ENCODE results near the gene XCR1.

XCR1 gene

DNA sequence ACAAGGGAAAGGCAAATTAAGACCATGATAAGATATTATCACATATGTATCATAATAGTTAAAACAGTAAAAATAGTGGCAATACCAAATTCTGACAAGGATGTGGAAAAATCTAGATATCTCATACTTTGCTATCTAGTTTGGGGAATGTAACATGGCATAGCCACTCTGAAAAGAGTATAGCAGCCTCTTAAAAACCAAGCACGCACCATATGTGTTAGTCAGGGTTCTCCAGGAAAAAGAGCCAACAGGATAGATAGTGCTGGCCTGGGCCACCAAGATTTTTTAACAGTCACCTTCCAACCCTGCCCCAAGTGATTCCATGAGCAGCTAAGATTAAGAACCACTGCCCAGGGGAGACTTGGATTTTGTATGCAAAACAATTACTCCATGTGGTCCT lies 48.5 kb upstream of the XCR1 start:
- no peak for TF ChIP-seq ZNF24 (tag by site-specific recombination; IDR thresholded peaks at IDR 0.05)
- no peak for TF ChIP-seq ZBTB48 (tag by site-specific recombination; IDR thresholded peaks at IDR 0.05)
- TF ChIP-seq, protein P1, sequence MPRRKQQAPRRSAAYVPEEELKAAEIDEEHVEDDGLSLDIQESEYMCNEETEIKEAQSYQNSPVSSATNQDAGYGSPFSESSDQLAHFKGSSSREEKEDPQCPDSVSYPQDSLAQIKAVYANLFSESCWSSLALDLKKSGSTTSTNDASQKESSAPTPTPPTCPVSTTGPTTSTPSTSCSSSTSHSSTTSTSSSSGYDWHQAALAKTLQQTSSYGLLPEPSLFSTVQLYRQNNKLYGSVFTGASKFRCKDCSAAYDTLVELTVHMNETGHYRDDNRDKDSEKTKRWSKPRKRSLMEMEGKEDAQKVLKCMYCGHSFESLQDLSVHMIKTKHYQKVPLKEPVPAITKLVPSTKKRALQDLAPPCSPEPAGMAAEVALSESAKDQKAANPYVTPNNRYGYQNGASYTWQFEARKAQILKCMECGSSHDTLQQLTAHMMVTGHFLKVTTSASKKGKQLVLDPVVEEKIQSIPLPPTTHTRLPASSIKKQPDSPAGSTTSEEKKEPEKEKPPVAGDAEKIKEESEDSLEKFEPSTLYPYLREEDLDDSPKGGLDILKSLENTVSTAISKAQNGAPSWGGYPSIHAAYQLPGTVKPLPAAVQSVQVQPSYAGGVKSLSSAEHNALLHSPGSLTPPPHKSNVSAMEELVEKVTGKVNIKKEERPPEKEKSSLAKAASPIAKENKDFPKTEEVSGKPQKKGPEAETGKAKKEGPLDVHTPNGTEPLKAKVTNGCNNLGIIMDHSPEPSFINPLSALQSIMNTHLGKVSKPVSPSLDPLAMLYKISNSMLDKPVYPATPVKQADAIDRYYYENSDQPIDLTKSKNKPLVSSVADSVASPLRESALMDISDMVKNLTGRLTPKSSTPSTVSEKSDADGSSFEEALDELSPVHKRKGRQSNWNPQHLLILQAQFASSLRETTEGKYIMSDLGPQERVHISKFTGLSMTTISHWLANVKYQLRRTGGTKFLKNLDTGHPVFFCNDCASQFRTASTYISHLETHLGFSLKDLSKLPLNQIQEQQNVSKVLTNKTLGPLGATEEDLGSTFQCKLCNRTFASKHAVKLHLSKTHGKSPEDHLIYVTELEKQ (tag by site-specific recombination; IDR thresholded peaks at IDR 0.05; ENCODE audit: borderline replicate concordance): no peak
- TF ChIP-seq ZNF548 (tag by site-specific recombination; IDR thresholded peaks at IDR 0.05): no peak
- TF ChIP-seq, protein P2, sequence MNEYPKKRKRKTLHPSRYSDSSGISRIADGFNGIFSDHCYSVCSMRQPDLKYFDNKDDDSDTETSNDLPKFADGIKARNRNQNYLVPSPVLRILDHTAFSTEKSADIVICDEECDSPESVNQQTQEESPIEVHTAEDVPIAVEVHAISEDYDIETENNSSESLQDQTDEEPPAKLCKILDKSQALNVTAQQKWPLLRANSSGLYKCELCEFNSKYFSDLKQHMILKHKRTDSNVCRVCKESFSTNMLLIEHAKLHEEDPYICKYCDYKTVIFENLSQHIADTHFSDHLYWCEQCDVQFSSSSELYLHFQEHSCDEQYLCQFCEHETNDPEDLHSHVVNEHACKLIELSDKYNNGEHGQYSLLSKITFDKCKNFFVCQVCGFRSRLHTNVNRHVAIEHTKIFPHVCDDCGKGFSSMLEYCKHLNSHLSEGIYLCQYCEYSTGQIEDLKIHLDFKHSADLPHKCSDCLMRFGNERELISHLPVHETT (tag by site-specific recombination; IDR thresholded peaks at IDR 0.05): no peak
- no peak for TF ChIP-seq ZNF223 (tag by site-specific recombination; IDR thresholded peaks at IDR 0.05)
- TF ChIP-seq ZNF747 (tag by site-specific recombination; IDR thresholded peaks at IDR 0.05): no peak
- Histone ChIP-seq H3K27ac (ENCODE audit: extremely low read depth, low read depth, low read length) (no peak overlapping the region), H3K4me1 (ENCODE audit: control insufficient read depth, insufficient read depth, low read length) (no peaks in the 10 kb centered on the region), H3K4me3 (ENCODE audit: low read depth, low read length) (no peak overlapping the region), H3K9me3 (ENCODE audit: control insufficient read depth, insufficient read depth, low read depth, low read length) (no peaks in the 10 kb centered on the region), H3K36me3 (ENCODE audit: control insufficient read depth in 2 of 2, insufficient read depth in 1 of 2, low read length in 2 of 2) (no peaks in the 10 kb centered on the region)
- ChIA-PET POLR2A (interaction anchor here (0.6 kb wide), 1 partner anchor 116 kb away, joined by 5 read pairs; no protein-coding TSS in a partner anchor), CTCF (interaction anchor here (0.7 to 6.7 kb wide), 3 partner anchors 137 to 481 kb away, joined by 3 to 80 read pairs (median 3); partner anchors contain the start of gene LIMD1)

DNA sequence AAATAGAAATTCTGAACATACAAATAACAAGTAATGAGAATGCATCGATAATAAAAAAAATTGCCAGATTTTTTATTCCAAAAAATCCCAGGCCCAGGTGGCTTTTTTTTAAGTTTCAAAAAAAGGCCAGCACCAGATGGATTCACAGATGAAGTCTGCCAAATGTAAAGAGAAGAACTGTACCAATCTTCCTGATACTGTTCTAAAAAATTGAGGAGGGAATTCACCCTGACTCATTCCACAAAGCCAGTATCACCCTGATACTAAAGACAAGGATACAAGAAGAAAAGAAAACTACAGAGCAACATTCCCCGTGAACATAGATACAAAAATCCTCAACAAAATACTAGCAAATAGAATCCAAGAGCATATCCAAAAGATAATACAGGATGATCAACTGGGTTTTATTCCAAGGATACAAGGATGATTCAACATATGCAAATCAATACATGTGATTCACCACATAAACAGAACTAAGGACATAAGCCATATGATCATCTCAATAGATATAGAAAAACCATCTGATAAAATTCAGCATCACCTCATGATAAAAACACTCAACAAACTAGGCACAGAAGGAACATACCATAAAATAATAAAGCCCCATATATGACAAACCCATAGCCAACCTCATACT lies 44.1 kb upstream of the XCR1 start:
- H3K9me3 ChIP-seq (ENCODE audit: control insufficient read depth, insufficient read depth, low read depth, low read length): no peaks in the 10 kb centered on the region
- no peaks in the 10 kb centered on the region for H3K36me3 ChIP-seq (ENCODE audit: control insufficient read depth in 2 of 2, insufficient read depth in 1 of 2, low read length in 2 of 2)
- no peak overlapping the region for H3K27ac ChIP-seq (ENCODE audit: extremely low read depth, low read depth, low read length)
- ChIA-PET POLR2A (no interaction called here), CTCF (interaction anchor here (0.6 kb wide), 1 partner anchor 118 kb away, joined by 3 read pairs; no protein-coding TSS in a partner anchor)
- H3K4me3 ChIP-seq (ENCODE audit: low read depth, low read length): no peak overlapping the region
- no peaks in the 10 kb centered on the region for H3K4me1 ChIP-seq (ENCODE audit: control insufficient read depth, insufficient read depth, low read length)
- no peak for TF ChIP-seq GLI4 (tag by site-specific recombination; IDR thresholded peaks at IDR 0.05)
- TF ChIP-seq, protein P3, sequence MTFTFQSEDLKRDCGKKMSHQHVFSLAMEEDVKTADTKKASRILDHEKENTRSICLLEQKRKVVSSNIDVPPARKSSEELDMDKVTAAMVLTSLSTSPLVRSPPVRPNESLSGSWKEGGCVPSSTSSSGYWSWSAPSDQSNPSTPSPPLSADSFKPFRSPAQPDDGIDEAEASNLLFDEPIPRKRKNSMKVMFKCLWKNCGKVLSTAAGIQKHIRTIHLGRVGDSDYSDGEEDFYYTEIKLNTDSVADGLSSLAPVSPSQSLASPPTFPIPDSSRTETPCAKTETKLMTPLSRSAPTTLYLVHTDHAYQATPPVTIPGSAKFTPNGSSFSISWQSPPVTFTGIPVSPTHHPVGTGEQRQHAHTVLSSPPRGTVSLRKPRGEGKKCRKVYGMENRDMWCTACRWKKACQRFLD (tag by site-specific recombination; IDR thresholded peaks at IDR 0.05): no peak
- TF ChIP-seq, protein P4, sequence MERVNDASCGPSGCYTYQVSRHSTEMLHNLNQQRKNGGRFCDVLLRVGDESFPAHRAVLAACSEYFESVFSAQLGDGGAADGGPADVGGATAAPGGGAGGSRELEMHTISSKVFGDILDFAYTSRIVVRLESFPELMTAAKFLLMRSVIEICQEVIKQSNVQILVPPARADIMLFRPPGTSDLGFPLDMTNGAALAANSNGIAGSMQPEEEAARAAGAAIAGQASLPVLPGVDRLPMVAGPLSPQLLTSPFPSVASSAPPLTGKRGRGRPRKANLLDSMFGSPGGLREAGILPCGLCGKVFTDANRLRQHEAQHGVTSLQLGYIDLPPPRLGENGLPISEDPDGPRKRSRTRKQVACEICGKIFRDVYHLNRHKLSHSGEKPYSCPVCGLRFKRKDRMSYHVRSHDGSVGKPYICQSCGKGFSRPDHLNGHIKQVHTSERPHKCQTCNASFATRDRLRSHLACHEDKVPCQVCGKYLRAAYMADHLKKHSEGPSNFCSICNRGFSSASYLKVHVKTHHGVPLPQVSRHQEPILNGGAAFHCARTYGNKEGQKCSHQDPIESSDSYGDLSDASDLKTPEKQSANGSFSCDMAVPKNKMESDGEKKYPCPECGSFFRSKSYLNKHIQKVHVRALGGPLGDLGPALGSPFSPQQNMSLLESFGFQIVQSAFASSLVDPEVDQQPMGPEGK (tag by site-specific recombination; IDR thresholded peaks at IDR 0.05): no peak
- no peak for TF ChIP-seq ZFP41 (tag by site-specific recombination; IDR thresholded peaks at IDR 0.05; ENCODE audit: borderline replicate concordance)
- no peak for TF ChIP-seq ZNF624 (tag by site-specific recombination; IDR thresholded peaks at IDR 0.05)
- TF ChIP-seq ZNF658 (tag by site-specific recombination; IDR thresholded peaks at IDR 0.05): no peak
- TF ChIP-seq ZFHX2 (tag by site-specific recombination; conservative IDR thresholded peaks at IDR 0.05): no peak
- no peak for TF ChIP-seq ZNF48 (tag by site-specific recombination; IDR thresholded peaks at IDR 0.05)
- TF ChIP-seq, protein P5, sequence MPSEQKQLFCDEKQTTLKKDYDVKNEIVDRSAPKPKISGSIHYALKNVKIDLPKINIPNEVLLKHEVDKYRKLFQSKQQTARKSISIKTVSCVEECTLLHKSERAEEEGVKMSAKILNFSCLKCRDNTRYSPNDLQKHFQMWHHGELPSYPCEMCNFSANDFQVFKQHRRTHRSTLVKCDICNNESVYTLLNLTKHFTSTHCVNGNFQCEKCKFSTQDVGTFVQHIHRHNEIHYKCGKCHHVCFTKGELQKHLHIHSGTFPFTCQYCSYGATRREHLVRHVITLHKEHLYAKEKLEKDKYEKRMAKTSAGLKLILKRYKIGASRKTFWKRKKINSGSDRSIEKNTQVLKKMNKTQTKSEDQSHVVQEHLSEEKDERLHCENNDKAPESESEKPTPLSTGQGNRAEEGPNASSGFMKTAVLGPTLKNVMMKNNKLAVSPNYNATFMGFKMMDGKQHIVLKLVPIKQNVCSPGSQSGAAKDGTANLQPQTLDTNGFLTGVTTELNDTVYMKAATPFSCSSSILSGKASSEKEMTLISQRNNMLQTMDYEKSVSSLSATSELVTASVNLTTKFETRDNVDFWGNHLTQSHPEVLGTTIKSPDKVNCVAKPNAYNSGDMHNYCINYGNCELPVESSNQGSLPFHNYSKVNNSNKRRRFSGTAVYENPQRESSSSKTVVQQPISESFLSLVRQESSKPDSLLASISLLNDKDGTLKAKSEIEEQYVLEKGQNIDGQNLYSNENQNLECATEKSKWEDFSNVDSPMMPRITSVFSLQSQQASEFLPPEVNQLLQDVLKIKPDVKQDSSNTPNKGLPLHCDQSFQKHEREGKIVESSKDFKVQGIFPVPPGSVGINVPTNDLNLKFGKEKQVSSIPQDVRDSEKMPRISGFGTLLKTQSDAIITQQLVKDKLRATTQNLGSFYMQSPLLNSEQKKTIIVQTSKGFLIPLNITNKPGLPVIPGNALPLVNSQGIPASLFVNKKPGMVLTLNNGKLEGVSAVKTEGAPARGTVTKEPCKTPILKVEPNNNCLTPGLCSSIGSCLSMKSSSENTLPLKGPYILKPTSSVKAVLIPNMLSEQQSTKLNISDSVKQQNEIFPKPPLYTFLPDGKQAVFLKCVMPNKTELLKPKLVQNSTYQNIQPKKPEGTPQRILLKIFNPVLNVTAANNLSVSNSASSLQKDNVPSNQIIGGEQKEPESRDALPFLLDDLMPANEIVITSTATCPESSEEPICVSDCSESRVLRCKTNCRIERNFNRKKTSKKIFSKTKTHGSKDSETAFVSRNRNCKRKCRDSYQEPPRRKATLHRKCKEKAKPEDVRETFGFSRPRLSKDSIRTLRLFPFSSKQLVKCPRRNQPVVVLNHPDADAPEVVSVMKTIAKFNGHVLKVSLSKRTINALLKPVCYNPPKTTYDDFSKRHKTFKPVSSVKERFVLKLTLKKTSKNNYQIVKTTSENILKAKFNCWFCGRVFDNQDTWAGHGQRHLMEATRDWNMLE (tag by site-specific recombination; conservative IDR thresholded peaks at IDR 0.05; ENCODE audit: low read depth): no peak
- no peak for TF ChIP-seq ZNF354C (tag by site-specific recombination; IDR thresholded peaks at IDR 0.05; ENCODE audit: borderline replicate concordance, low read depth)
- no peak for TF ChIP-seq KLF7 (tag by site-specific recombination; IDR thresholded peaks at IDR 0.05; ENCODE audit: borderline replicate concordance)
- no peak for TF ChIP-seq ZBTB8A (tag by site-specific recombination; IDR thresholded peaks at IDR 0.05)
- TF ChIP-seq, protein P6, sequence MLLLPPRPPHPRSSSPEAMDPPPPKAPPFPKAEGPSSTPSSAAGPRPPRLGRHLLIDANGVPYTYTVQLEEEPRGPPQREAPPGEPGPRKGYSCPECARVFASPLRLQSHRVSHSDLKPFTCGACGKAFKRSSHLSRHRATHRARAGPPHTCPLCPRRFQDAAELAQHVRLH (tag by site-specific recombination; IDR thresholded peaks at IDR 0.05): no peak
- no peak for TF ChIP-seq ZNF76 (tag by site-specific recombination; IDR thresholded peaks at IDR 0.05; ENCODE audit: borderline replicate concordance, low read depth)

All from HEK293 (cell line).